Left ventricle myocardium inferior (tissue), 1 donor: ENCODE data around the gene SHISA9. TPM values are rescaled to one million over a fixed set of nuclear protein-coding genes. Genes with fewer than 3 reads are reported as not detected.
"Not testable (repeated sequence)": the region's sequence is repeated elsewhere in the genome, so short reads cannot be mapped to it uniquely, and the experiment has no call there.

ENCODE experiments used
- DNase-seq: peaks from one replicate; pipeline ENCODE4 v3.0.0-alpha.2; 2020
- H3K27ac ChIP-seq: fragments of 200-600 bp; replicated peaks from 2 replicates; pipeline ENCODE4 v1.8.0; 2021
- H3K27me3 ChIP-seq: fragments of 200-600 bp; 2 replicates; pipeline ENCODE4 v1.8.0; 2021; ENCODE audit warnings: low read depth
- H3K36me3 ChIP-seq: fragments of 200-600 bp; 2 replicates; pipeline ENCODE4 v1.8.0; 2021
- H3K4me1 ChIP-seq: fragments of 200-600 bp; 2 replicates; pipeline ENCODE4 v1.8.0; 2021
- H3K4me3 ChIP-seq: fragments of 200-600 bp; 2 replicates; pipeline ENCODE4 v1.8.0; 2021; ENCODE audit warnings: mild to moderate bottlenecking, moderate library complexity
- H3K9me3 ChIP-seq: fragments of 200-600 bp; replicated peaks from 2 replicates; pipeline ENCODE4 v1.8.0; 2021
- CTCF ChIP-seq: fragments of 200-600 bp; IDR thresholded peaks from 2 replicates; pipeline ENCODE4 v1.8.0; 2021; ENCODE audit warnings: antibody characterized with exemption, mild to moderate bottlenecking, borderline replicate concordance
- intact Hi-C: fragments of 100-400 bp; cut with micrococcal nuclease; formaldehyde crosslinking; loops from one replicate; pipeline ENCODE4 v1.11.0; 2022
- long read RNA-seq: library from polyadenylated mRNA; unstranded; transcript quantifications from one replicate; pipeline ENCODE4 v2.0.0, GENCODE V29; 2021
- total RNA-seq: library from RNA; stranded (reverse); fragmentation: NEBNext Ultra II Directional; extraction: Animal tissue kit (Norgen Biotek cat#: 25700); gene quantifications from one replicate; pipeline ENCODE4 v1.2.1, GENCODE V29; 2021
- donor health status: DM: no; HTN: yes; CAD: no; lungs with severe emphysema.

SHISA9 gene
- total RNA-seq: 0.30 TPM
- long read RNA-seq, full-length matches to known transcripts: 1 of 1 reads
- long read RNA-seq, partial matches to known transcripts: 0 of 1 reads
- long read RNA-seq, other reads (novel, unspliced or antisense): 0 of 1 reads

DNA sequence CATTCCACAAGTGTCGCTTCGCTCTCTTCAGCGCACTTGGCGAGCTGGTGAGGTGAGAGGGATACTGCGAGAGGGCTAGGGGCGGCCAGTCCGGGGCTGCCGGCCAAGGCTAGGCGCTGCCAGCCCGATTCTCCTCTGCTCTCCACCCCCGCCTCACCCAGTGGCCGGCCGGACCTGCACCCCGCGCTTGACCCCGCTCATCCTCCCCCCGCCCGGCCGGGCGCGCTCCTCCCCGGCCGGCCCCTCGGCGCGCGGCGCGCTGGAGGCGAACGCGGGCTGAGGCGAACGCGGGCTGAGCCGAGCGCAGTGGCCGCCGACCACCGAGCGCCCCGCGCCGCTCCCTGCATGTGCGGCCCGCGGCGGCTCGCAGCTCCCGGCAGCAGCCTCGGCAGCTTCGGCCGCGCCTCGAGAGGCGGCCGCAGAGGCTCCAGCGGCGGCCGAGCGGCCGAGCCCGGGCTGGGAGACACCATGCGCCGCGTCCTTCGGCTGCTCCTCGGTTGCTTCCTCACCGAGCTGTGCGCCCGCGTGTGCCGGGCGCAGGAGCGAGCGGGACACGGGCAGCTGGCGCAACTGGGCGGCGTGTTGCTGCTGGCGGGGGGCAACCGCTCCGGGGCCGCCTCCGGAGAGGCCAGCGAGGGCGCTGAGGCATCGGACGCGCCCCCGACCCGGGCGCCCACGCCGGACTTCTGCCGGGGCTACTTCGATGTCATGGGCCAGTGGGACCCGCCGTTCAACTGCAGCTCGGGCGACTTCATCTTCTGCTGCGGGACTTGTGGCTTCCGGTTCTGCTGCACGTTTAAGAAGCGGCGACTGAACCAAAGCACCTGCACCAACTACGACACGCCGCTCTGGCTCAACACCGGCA is at the start of gene SHISA9:
Gene SHISA9 (plus strand): TSS at position 2 of the 865 bp plus-strand sequence.
- peaks cover 99% of the 10 kb centered on the region for H3K27me3 ChIP-seq
- no peak within 1 kb of the TSS for H3K27ac ChIP-seq
- intact Hi-C loops: no loop called here
- H3K36me3 ChIP-seq: no peaks in the 10 kb centered on the region
- no peak for TF ChIP-seq CTCF
- peak within 1 kb of the TSS; percentile 52 for H3K4me3 ChIP-seq
- peaks cover 28% of the 10 kb centered on the region for H3K4me1 ChIP-seq
- no peaks in the 10 kb centered on the region for H3K9me3 ChIP-seq
- DNase-seq: no peak

- no peak overlapping the region for H3K4me3 ChIP-seq
- no peaks in the 10 kb centered on the region for H3K36me3 ChIP-seq
- H3K9me3 ChIP-seq: peaks cover 22% of the 10 kb centered on the region
- peaks cover 24% of the 10 kb centered on the region for H3K27me3 ChIP-seq
- H3K4me1 ChIP-seq: no peaks in the 10 kb centered on the region
- no peak for TF ChIP-seq CTCF
- intact Hi-C loops: no loop called here
- no peak overlapping the region for H3K27ac ChIP-seq
- DNase-seq: no peak
These were observed 47.4 kb upstream of the SHISA9 start for GRCh38 chr16:12853972-12854371.

GRCh38 chr16:12857435-12857834 is 44.0 kb upstream of the SHISA9 start:
- intact Hi-C loops, H3K27ac ChIP-seq, H3K36me3 ChIP-seq, H3K4me3 ChIP-seq, H3K27me3 ChIP-seq, DNase-seq, H3K4me1 ChIP-seq: not testable (repeated sequence)
- peaks cover 22% of the 10 kb centered on the region for H3K9me3 ChIP-seq

GRCh38 chr16:12862327-12862726 is 39.1 kb upstream of the SHISA9 start:
- Histone ChIP-seq H3K4me3 (no peak overlapping the region), H3K4me1 (no peaks in the 10 kb centered on the region), H3K9me3 (peaks cover 4% of the 10 kb centered on the region), H3K27ac (no peak overlapping the region), H3K36me3 (no peaks in the 10 kb centered on the region), H3K27me3 (peaks cover 22% of the 10 kb centered on the region)
- intact Hi-C loops: no loop called here
- TF ChIP-seq CTCF: no peak
- no peak for DNase-seq

GRCh38 chr16:12862941-12863340 is 38.5 kb upstream of the SHISA9 start:
- H3K9me3 ChIP-seq: no peaks in the 10 kb centered on the region
- intact Hi-C loops: no loop called here
- TF ChIP-seq CTCF: no peak

GRCh38 chr16:12866981-12867551 is 34.3 kb upstream of the SHISA9 start:
- Histone ChIP-seq H3K27ac (no peak overlapping the region), H3K27me3 (peaks cover 30% of the 10 kb centered on the region), H3K9me3 (peaks cover 10% of the 10 kb centered on the region), H3K4me3 (no peak overlapping the region), H3K4me1 (no peaks in the 10 kb centered on the region), H3K36me3 (no peaks in the 10 kb centered on the region)
- no peak for DNase-seq
- intact Hi-C loops: no loop called here
- no peak for TF ChIP-seq CTCF

More at GRCh38 chr16:12862941-12863340, 38.5 kb upstream of the SHISA9 start:
- Histone ChIP-seq H3K4me1 (no peaks in the 10 kb centered on the region), H3K4me3 (no peak overlapping the region), H3K27me3 (peaks cover 22% of the 10 kb centered on the region), H3K36me3 (no peaks in the 10 kb centered on the region), H3K27ac (no peak overlapping the region)
- no peak for DNase-seq
